H9 (cell line): Measurements from ENCODE around the gene MRPL54. TPM values are rescaled to one million over a fixed set of nuclear protein-coding genes. Genes with fewer than 3 reads are reported as not detected.

Experiments used
- DNase-seq: peaks from one replicate; pipeline ENCODE4 v3.0.0-alpha.2; 2017
- H2AFZ ChIP-seq: one replicate; pipeline ENCODE4 v1.6.1; 2013; ENCODE audit warnings: mild to moderate bottlenecking, low read length, control low read depth, moderate library complexity
- H2AK5ac ChIP-seq: 2 replicates; pipeline ENCODE4 v1.6.1; 2013; ENCODE audit warnings: low read length, control low read depth, mixed read lengths; ENCODE audit not compliant: insufficient read length
- H2BK120ac ChIP-seq: one replicate; pipeline ENCODE4 v1.6.1; 2013; ENCODE audit warnings: low read depth, mild to moderate bottlenecking, low read length, control low read depth, inconsistent platforms; ENCODE audit not compliant: poor library complexity, severe bottlenecking
- H2BK12ac ChIP-seq: 2 replicates; pipeline ENCODE4 v1.6.1; 2013; ENCODE audit warnings: low read length, control low read depth, mixed read lengths, low read depth; ENCODE audit not compliant: insufficient read length
- H2BK15ac ChIP-seq: 2 replicates; pipeline ENCODE4 v1.6.1; 2013; ENCODE audit warnings: low read depth, low read length, control low read depth
- H2BK20ac ChIP-seq: one replicate; pipeline ENCODE4 v1.6.1; 2013; ENCODE audit warnings: low read depth, mild to moderate bottlenecking, low read length, control low read depth, inconsistent platforms; ENCODE audit not compliant: poor library complexity, severe bottlenecking
- H2BK5ac ChIP-seq: 2 replicates; pipeline ENCODE4 v1.6.1; 2013; ENCODE audit warnings: low read length, control low read depth, mixed read lengths; ENCODE audit not compliant: insufficient read length
- H3K14ac ChIP-seq: 2 replicates; pipeline ENCODE4 v1.6.1; 2013; ENCODE audit warnings: low read length, control low read depth; ENCODE audit not compliant: insufficient read depth
- H3K18ac ChIP-seq: 2 replicates; pipeline ENCODE4 v1.6.1; 2013; ENCODE audit warnings: low read depth, mild to moderate bottlenecking, mixed read lengths, low read length, control low read depth; ENCODE audit not compliant: insufficient read length
- H3K23ac ChIP-seq: 2 replicates; pipeline ENCODE4 v1.6.1; 2013; ENCODE audit warnings: low read length, control low read depth, mixed read lengths, low read depth; ENCODE audit not compliant: insufficient read length
- H3K23me2 ChIP-seq: 2 replicates; pipeline ENCODE4 v1.6.1; 2013; ENCODE audit warnings: low read depth, mild to moderate bottlenecking, mixed read lengths, low read length, control low read depth; ENCODE audit not compliant: insufficient read length, poor library complexity, severe bottlenecking
- H3K27ac ChIP-seq: 2 replicates; pipeline ENCODE4 v1.5.1; 2013; ENCODE audit warnings: low read length, control low read depth, mixed read lengths, low read depth; ENCODE audit not compliant: insufficient read length
- H3K27me3 ChIP-seq: 2 replicates; pipeline ENCODE4 v1.6.1; 2013; ENCODE audit warnings: low read length, control low read depth, inconsistent platforms; ENCODE audit not compliant: insufficient read depth
- H3K4ac ChIP-seq: 2 replicates; pipeline ENCODE4 v1.6.1; 2013; ENCODE audit warnings: low read depth, mild to moderate bottlenecking, control low read depth, inconsistent platforms, low read length, moderate library complexity
- H3K4me1 ChIP-seq: 2 replicates; pipeline ENCODE4 v1.6.1; 2013; ENCODE audit warnings: low read length, control low read depth, inconsistent platforms; ENCODE audit not compliant: insufficient read depth
- H3K4me2 ChIP-seq: 2 replicates; pipeline ENCODE4 v1.6.1; 2013; ENCODE audit warnings: low read length, control low read depth, mixed read lengths; ENCODE audit not compliant: insufficient read length, insufficient read depth
- H3K56ac ChIP-seq: 2 replicates; pipeline ENCODE4 v1.6.1; 2013; ENCODE audit warnings: low read depth, mild to moderate bottlenecking, mixed read lengths, low read length, control low read depth; ENCODE audit not compliant: insufficient read length
- H3K79me1 ChIP-seq: 2 replicates; pipeline ENCODE4 v1.6.1; 2013; ENCODE audit warnings: low read depth, mild to moderate bottlenecking, moderate library complexity, low read length, control low read depth, inconsistent platforms; ENCODE audit not compliant: insufficient read depth, poor library complexity, severe bottlenecking
- H3K79me2 ChIP-seq: 2 replicates; pipeline ENCODE4 v1.6.1; 2013; ENCODE audit warnings: low read length, control low read depth, inconsistent platforms; ENCODE audit not compliant: insufficient read depth
- H3K9ac ChIP-seq: 2 replicates; pipeline ENCODE4 v1.6.1; 2013; ENCODE audit warnings: low read length, control low read depth, mixed read lengths; ENCODE audit not compliant: insufficient read length; ENCODE audit errors: extremely low read depth
- H3K9me3 ChIP-seq: one replicate; pipeline ENCODE4 v1.6.1; 2013; ENCODE audit warnings: low read depth, low read length, inconsistent platforms; ENCODE audit not compliant: control insufficient read depth
- H3T11ph ChIP-seq: one replicate; pipeline ENCODE4 v1.6.1; 2013; ENCODE audit warnings: mild to moderate bottlenecking, low read length, control low read depth, inconsistent platforms
- H4K20me1 ChIP-seq: one replicate; pipeline ENCODE4 v1.6.1; 2013; ENCODE audit not compliant: control insufficient read depth, insufficient read length, insufficient read depth
- H4K5ac ChIP-seq: 2 replicates; pipeline ENCODE4 v1.6.1; 2013; ENCODE audit warnings: low read depth, mild to moderate bottlenecking, mixed read lengths, low read length, control low read depth; ENCODE audit not compliant: insufficient read length
- H4K8ac ChIP-seq: replicated peaks from 2 replicates; pipeline ENCODE4 v1.6.1; 2013; ENCODE audit warnings: low read length, control low read depth, mixed read lengths, low read depth; ENCODE audit not compliant: insufficient read length
- H4K91ac ChIP-seq: 2 replicates; pipeline ENCODE4 v1.6.1; 2013; ENCODE audit warnings: low read depth, mild to moderate bottlenecking, moderate library complexity, mixed read lengths, low read length, control low read depth; ENCODE audit not compliant: insufficient read length
- H3K27ac Mint-ChIP-seq, 3 experiments: 2 replicates in 2 of 3; 3 replicates in 1 of 3; pipeline ENCODE4 v1.8.0; 2020 to 2021; ENCODE audit warnings: mixed read lengths in 3 of 3, mild to moderate bottlenecking in 1 of 3, moderate library complexity in 1 of 3
- H3K27me3 Mint-ChIP-seq: 2 replicates; pipeline ENCODE4 v1.8.0; 2021; ENCODE audit warnings: low read depth, mild to moderate bottlenecking, moderate library complexity, mixed read lengths
- H3K36me3 Mint-ChIP-seq, 3 experiments: 2 replicates in 2 of 3; 3 replicates in 1 of 3; pipeline ENCODE4 v1.8.0; 2020 to 2021; ENCODE audit warnings: low read depth in 3 of 3, mixed read lengths in 3 of 3; ENCODE audit not compliant: insufficient read depth in 1 of 3
- H3K4me1 Mint-ChIP-seq, 2 experiments: 2 replicates each; pipeline ENCODE4 v1.8.0; 2020; ENCODE audit warnings: mixed read lengths in 2 of 2
- H3K4me3 Mint-ChIP-seq, 2 experiments: 2 replicates in 1 of 2; 3 replicates in 1 of 2; pipeline ENCODE4 v1.8.0; 2020 to 2021; ENCODE audit warnings: mild to moderate bottlenecking in 2 of 2, mixed read lengths in 2 of 2, moderate library complexity in 1 of 2
- H3K9me3 Mint-ChIP-seq, 2 experiments: 2 replicates in 1 of 2; 3 replicates in 1 of 2; pipeline ENCODE4 v1.8.0; 2020; ENCODE audit warnings: mild to moderate bottlenecking in 2 of 2, mixed read lengths in 2 of 2, moderate library complexity in 1 of 2
- CTCF ChIP-seq: fragments of 200-600 bp; sonication (generic); conservative IDR thresholded peaks from 3 replicates; pipeline ENCODE4 v1.8.0; 2021; ENCODE audit warnings: antibody characterized with exemption, mild to moderate bottlenecking
- WGBS: extraction: QIAGEN DNeasy Blood & Tissue Kit; methylation state at CpG from one replicate; pipeline ENCODE4 v1.1.7; 2013; ENCODE audit warnings: missing lambda C conversion rate, low lambda C conversion rate, mixed read lengths; ENCODE audit not compliant: insufficient read length; ENCODE audit errors: extremely low coverage; 5-methylcytosine and 5-hydroxymethylcytosine counted together
- total RNA-seq: library from RNA; stranded (reverse); gene quantifications from 2 replicates; pipeline ENCODE4 v1.2.1, GENCODE V29; 2021

The MRPL54 gene
- total RNA-seq, 1 experiment from 2014 or later: 60.0 TPM

- Histone ChIP-seq H3K56ac (no peak overlapping the region), H3K4ac (no peak overlapping the region), H3K14ac (no peak overlapping the region), H2BK12ac (no peak overlapping the region), H3K9ac (no peak overlapping the region), H4K8ac (no peak overlapping the region), H3K79me1 (no peaks in the 10 kb centered on the region), H2BK120ac (no peak overlapping the region), H3K4me1 (no peaks in the 10 kb centered on the region), H3K27me3 (no peaks in the 10 kb centered on the region), H3K27ac (no peak overlapping the region), H4K5ac (no peak overlapping the region), H3K18ac (no peak overlapping the region), H4K20me1 (no peaks in the 10 kb centered on the region), H3K23me2 (no peaks in the 10 kb centered on the region), H2BK5ac (no peak overlapping the region), H3T11ph (no peak overlapping the region), H3K23ac (no peak overlapping the region), H2BK15ac (no peak overlapping the region), H3K4me2 (no peak overlapping the region), H2AK5ac (no peak overlapping the region), H3K79me2 (no peaks in the 10 kb centered on the region), H4K91ac (no peak overlapping the region), H3K9me3 (no peaks in the 10 kb centered on the region), H2BK20ac (no peak overlapping the region), H2AFZ (no peak overlapping the region)
- peak overlapping the region in 2 of 3 experiments; percentile 34 to 76; a peak in 2 of 7 replicates for H3K27ac Mint-ChIP-seq
- peaks cover 3 to 19% (median 14%) of the 10 kb centered on the region in 3 experiments; a peak in 5 of 7 replicates for H3K36me3 Mint-ChIP-seq
- H3K4me1 Mint-ChIP-seq: no peaks in the 10 kb centered on the region
- H3K9me3 Mint-ChIP-seq: no peaks in the 10 kb centered on the region
- no peak for DNase-seq
- TF ChIP-seq CTCF: no peak
- no CpG with 5 or more reads among the region's 31 CpGs for WGBS
- no peak overlapping the region for H3K4me3 Mint-ChIP-seq
- no peaks in the 10 kb centered on the region for H3K27me3 Mint-ChIP-seq
These were observed 16.0 kb upstream of the MRPL54 start for GRCh38 chr19:3746371-3747056.
